SK-N-SH (cell line): Measurements from ENCODE around the gene ADGRG7. TPM values are rescaled to one million over a fixed set of nuclear protein-coding genes. Genes with fewer than 3 reads are reported as not detected.

Source experiments
- CTCF ChIA-PET: fragments of 300-600, 350-600 bp; formaldehyde crosslinking; extraction: SDS; loops from one replicate; lab custom pipeline; 2021; lab: Yijun Ruan, JAX
- POLR2A ChIA-PET: fragments of 350-600 bp; sonication (Branson Sonifier 250); formaldehyde crosslinking; extraction: SDS; loops from one replicate; lab custom pipeline; 2020; ENCODE audit warnings: antibody characterized with exemption, inconsistent platforms; lab: Yijun Ruan, JAX
- DNase-seq: peaks from one replicate; pipeline ENCODE4 v3.0.0; 2012
- H2AFZ ChIP-seq: fragments of 200-600 bp; sonication (generic); 2 replicates; pipeline ENCODE4 v1.8.1; 2016; ENCODE audit warnings: antibody characterized with exemption, mild to moderate bottlenecking, low read depth
- H3F3A ChIP-seq: fragments of 200-600 bp; sonication (generic); replicated peaks from 2 replicates; pipeline ENCODE3; 2016; ENCODE audit warnings: antibody characterized with exemption, mild to moderate bottlenecking; ENCODE audit not compliant: insufficient read depth
- H3K27ac ChIP-seq, 2 experiments: fragments of 200-500 bp in 1 of 2; fragments of 200-600 bp in 1 of 2; sonication (Bioruptor generic) in 1 of 2; sonication (generic), shearing (Covaris generic) in 1 of 2; 2 replicates each; pipeline versions ENCODE4 v1.5.1 to v1.6.1; 2014 to 2016; ENCODE audit warnings: low read depth in 2 of 2, inconsistent platforms in 1 of 2, low read length in 1 of 2, mild to moderate bottlenecking in 1 of 2, mixed read lengths in 1 of 2
- H3K27me3 ChIP-seq: fragments of 200-600 bp; sonication (generic), shearing (Covaris generic); 2 replicates; pipeline ENCODE4 v1.6.1; 2016; ENCODE audit warnings: mixed run types; ENCODE audit not compliant: insufficient read depth
- H3K36me3 ChIP-seq, 2 experiments: fragments of 200-500 bp in 1 of 2; fragments of 200-600 bp in 1 of 2; sonication (Bioruptor generic) in 1 of 2; sonication (generic) in 1 of 2; replicated peaks in 1 of 2; 2 replicates each; pipeline versions ENCODE3 to v1.5.1; 2014 to 2016; ENCODE audit warnings: low read length in 1 of 2, mild to moderate bottlenecking in 1 of 2; ENCODE audit not compliant: insufficient read depth in 2 of 2, control insufficient read depth in 1 of 2
- H3K4me1 ChIP-seq, 2 experiments: fragments of 200-500 bp in 1 of 2; fragments of 200-600 bp in 1 of 2; sonication (Bioruptor generic) in 1 of 2; sonication (generic), shearing (Covaris generic) in 1 of 2; 2 replicates each; pipeline versions ENCODE4 v1.5.1 to v1.6.1; 2014 to 2016; ENCODE audit warnings: low read depth in 1 of 2, low read length in 1 of 2, mixed run types in 1 of 2; ENCODE audit not compliant: insufficient read depth in 2 of 2, control insufficient read depth in 1 of 2
- H3K4me2 ChIP-seq: fragments of 200-600 bp; sonication (generic), shearing (Covaris generic); 2 replicates; pipeline ENCODE4 v1.6.1; 2017; ENCODE audit warnings: mixed run types
- H3K4me3 ChIP-seq, 2 experiments: fragments of 200-500 bp in 1 of 2; fragments of 200-600 bp in 1 of 2; sonication (Bioruptor generic) in 1 of 2; sonication (generic), shearing (Covaris generic) in 1 of 2; 2 replicates each; pipeline versions ENCODE4 v1.5.1 to v1.8.1; 2014 to 2016; ENCODE audit warnings: low read depth in 2 of 2, inconsistent platforms in 1 of 2, low read length in 1 of 2, mild to moderate bottlenecking in 1 of 2, mixed read lengths in 1 of 2, moderate library complexity in 1 of 2
- H3K79me2 ChIP-seq: fragments of 200-600 bp; sonication (generic); 2 replicates; pipeline ENCODE4 v1.8.1; 2017; ENCODE audit warnings: mild to moderate bottlenecking; ENCODE audit not compliant: insufficient read depth
- H3K9ac ChIP-seq: fragments of 200-600 bp; sonication (generic); 2 replicates; pipeline ENCODE4 v1.6.1; 2017; ENCODE audit warnings: mixed run types
- H3K9me2 ChIP-seq: fragments of 200-600 bp; sonication (generic); 2 replicates; pipeline ENCODE4 v1.6.1; 2017; ENCODE audit warnings: mixed run types
- H3K9me3 ChIP-seq: fragments of 200-600 bp; sonication (generic); 2 replicates; pipeline ENCODE4 v1.6.1; 2017; ENCODE audit warnings: mixed run types, mild to moderate bottlenecking, moderate library complexity
- H4K20me1 ChIP-seq: fragments of 200-600 bp; sonication (generic); 2 replicates; pipeline ENCODE4 v1.6.1; 2017; ENCODE audit warnings: mild to moderate bottlenecking, mixed run types; ENCODE audit not compliant: insufficient read depth
- CHD2 ChIP-seq: fragments of 150-350 bp; IDR thresholded peaks from 2 replicates; pipeline ENCODE4 v1.6.1; 2018; ENCODE audit warnings: low read length; ENCODE audit not compliant: partially characterized antibody
- CTCF ChIP-seq: fragments of 200-600 bp; sonication (generic); IDR thresholded peaks from 2 replicates; pipeline ENCODE4 v1.6.1; 2017; ENCODE audit warnings: antibody characterized with exemption, mild to moderate bottlenecking, moderate library complexity
- ELF1 ChIP-seq: IDR thresholded peaks from 2 replicates; pipeline ENCODE4 v1.4.0; 2012
- EP300 ChIP-seq, 2 experiments: IDR thresholded peaks; 2 replicates each; pipeline versions ENCODE4 v1.4.0 to v1.6.1; 2012; ENCODE audit warnings: borderline replicate concordance in 1 of 2, low read depth in 1 of 2, low read length in 1 of 2
- FOSL2 ChIP-seq: IDR thresholded peaks from 2 replicates; pipeline ENCODE4 v1.4.0; 2012; ENCODE audit warnings: low read depth, mild to moderate bottlenecking, moderate library complexity, borderline replicate concordance
- FOXJ3 ChIP-seq: sonication (generic); formaldehyde crosslinking; IDR thresholded peaks from 2 replicates; pipeline ENCODE4 v1.5.1; 2020; ENCODE audit warnings: mild to moderate bottlenecking, missing genetic modification reagents
- GABPA ChIP-seq: IDR thresholded peaks from 2 replicates; pipeline ENCODE4 v1.4.0; 2012; ENCODE audit warnings: low read depth, mild to moderate bottlenecking
- IRF3 ChIP-seq: fragments of 150-350 bp; IDR thresholded peaks from 2 replicates; pipeline ENCODE4 v1.6.1; 2016; ENCODE audit warnings: mild to moderate bottlenecking, low read depth, low read length
- MEF2A ChIP-seq: IDR thresholded peaks from 2 replicates; pipeline ENCODE4 v1.4.0; 2012; ENCODE audit warnings: low read depth, borderline replicate concordance
- MXI1 ChIP-seq: IDR thresholded peaks from 2 replicates; pipeline ENCODE4 v1.6.1; 2012; ENCODE audit warnings: mild to moderate bottlenecking, low read depth, low read length, improper control_type of control experiment
- NFIC ChIP-seq: IDR thresholded peaks from 2 replicates; pipeline ENCODE4 v1.4.0; 2012; ENCODE audit warnings: borderline replicate concordance
- NRF1 ChIP-seq: IDR thresholded peaks from 2 replicates; pipeline ENCODE4 v1.6.1; 2012; ENCODE audit warnings: low read depth, mild to moderate bottlenecking, low read length
- PBX3 ChIP-seq: IDR thresholded peaks from 2 replicates; pipeline ENCODE4; 2012
- RAD21 ChIP-seq: IDR thresholded peaks from 2 replicates; pipeline ENCODE4 v1.6.1; 2012; ENCODE audit warnings: mild to moderate bottlenecking, low read length
- RCOR1 ChIP-seq: fragments of 150-350 bp; IDR thresholded peaks from 2 replicates; pipeline ENCODE4 v1.6.1; 2017; ENCODE audit warnings: antibody characterized with exemption, low read length
- RFX5 ChIP-seq: IDR thresholded peaks from 2 replicates; pipeline ENCODE4 v1.6.1; 2012; ENCODE audit warnings: mild to moderate bottlenecking, improper control_type of control experiment, low read length
- RXRA ChIP-seq: IDR thresholded peaks from 2 replicates; pipeline ENCODE4 v1.4.0; 2012; ENCODE audit warnings: low read depth, mild to moderate bottlenecking, borderline replicate concordance
- SIN3A ChIP-seq: IDR thresholded peaks from 2 replicates; pipeline ENCODE4 v1.6.1; 2012; ENCODE audit warnings: low read depth, mild to moderate bottlenecking, low read length, moderate library complexity, borderline replicate concordance
- TEAD4 ChIP-seq: IDR thresholded peaks from 2 replicates; pipeline ENCODE4 v1.4.0; 2012; ENCODE audit warnings: mild to moderate bottlenecking, borderline replicate concordance; ENCODE audit not compliant: insufficient read depth
- YY1 ChIP-seq: IDR thresholded peaks from 2 replicates; pipeline ENCODE4 v1.4.0; 2012; ENCODE audit warnings: low read depth, mild to moderate bottlenecking
- ZBTB33 ChIP-seq: IDR thresholded peaks from 2 replicates; pipeline ENCODE4 v1.4.0; 2012; ENCODE audit warnings: low read depth, borderline replicate concordance
- whole genome bisulfite sequencing: methylation state at CpG from one replicate; pipeline ENCODE4 v1.1.6; 2017; ENCODE audit warnings: low lambda C conversion rate; 5-methylcytosine and 5-hydroxymethylcytosine counted together
- polyA plus RNA-seq, 3 experiments: library from polyadenylated mRNA; depleted of rRNA; stranded (reverse); fragments of >200 nt; gene quantifications; 2 replicates each; pipeline ENCODE4 v1.2.3, GENCODE V29; 2012

The ADGRG7 gene
- polyA plus RNA-seq, 1 of the 3 experiments (the other 2 are of a cell fraction) = not detected

- Histone ChIP-seq H4K20me1 (no peaks in the 10 kb centered on the region), H3K4me2 (no peak overlapping the region), H3F3A (no peaks in the 10 kb centered on the region)
- POLR2A ChIA-PET = no interaction called here
- TF ChIP-seq RAD21 = no peak
- no peak for TF ChIP-seq FOXJ3 (CRISPR knock-in tag)
- no peak for TF ChIP-seq GABPA
- no peak for TF ChIP-seq ELF1
- no peak for TF ChIP-seq SIN3A
- no peak for TF ChIP-seq RFX5
- TF ChIP-seq IRF3 = no peak
- TF ChIP-seq TEAD4 = no peak
- no peak for TF ChIP-seq CTCF
- no peak for TF ChIP-seq NFIC
- no peak for TF ChIP-seq RXRA
- TF ChIP-seq, all 33 proteins: peak for 0
- no peak overlapping the region for H2AFZ ChIP-seq
- no peaks in the 10 kb centered on the region for H3K9me2 ChIP-seq
- no peaks in the 10 kb centered on the region for H3K9me3 ChIP-seq
- no peak overlapping the region for H3K27ac ChIP-seq
- 83% methylated on average over 14 of the region's 18 CpGs for WGBS
- DNase-seq = no peak
- H3K9ac ChIP-seq = no peak overlapping the region
- no peaks in the 10 kb centered on the region for H3K4me1 ChIP-seq
- H3K27me3 ChIP-seq = no peaks in the 10 kb centered on the region
- H3K4me3 ChIP-seq = no peak overlapping the region
- CTCF ChIA-PET = interaction anchor here (0.7 kb wide), 1 partner anchor 221 kb away, joined by 3 read pairs; no protein-coding TSS in a partner anchor
- no peaks in the 10 kb centered on the region for H3K36me3 ChIP-seq
- no peaks in the 10 kb centered on the region for H3K79me2 ChIP-seq
Observed at GRCh38 chr3:100682854-100683760, 73.7 kb downstream of the ADGRG7 start.

GRCh38 chr3:100693225-100693624, 83.8 kb downstream of the ADGRG7 start:
- Histone ChIP-seq H3K9me2 (no peaks in the 10 kb centered on the region), H3K36me3 (no peaks in the 10 kb centered on the region), H3K9ac (no peak overlapping the region), H3F3A (no peaks in the 10 kb centered on the region), H2AFZ (no peak overlapping the region), H3K27ac (no peak overlapping the region), H3K4me1 (no peaks in the 10 kb centered on the region; a peak in 1 of 4 replicates), H3K4me3 (no peak overlapping the region), H3K9me3 (no peaks in the 10 kb centered on the region), H3K79me2 (no peaks in the 10 kb centered on the region), H4K20me1 (no peaks in the 10 kb centered on the region), H3K27me3 (no peaks in the 10 kb centered on the region), H3K4me2 (no peak overlapping the region)
- ChIA-PET CTCF (interaction anchor here (1.1 to 1.2 kb wide), 2 partner anchors 14 to 377 kb away, joined by 3 to 4 read pairs; no protein-coding TSS in a partner anchor), POLR2A (interaction anchor here (1.0 kb wide), 1 partner anchor 17 kb away, joined by 5 read pairs; no protein-coding TSS in a partner anchor)
- no peak for DNase-seq
- TF ChIP-seq RFX5 (no peak), FOSL2 (no peak), TEAD4 (no peak), ZBTB33 (no peak), CHD2 (no peak), MXI1 (no peak), MEF2A (no peak), YY1 (no peak), RCOR1 (no peak), NRF1 (no peak), SIN3A (no peak), PBX3 (no peak), ELF1 (no peak), EP300 (IDR thresholded peaks at IDR 0.05; ENCODE audit: borderline replicate concordance in 1 of 2, low read depth in 1 of 2, low read length in 1 of 2) (no peak)
